GM06990 (cell line): ENCODE measurements around the gene XYLT1.

ENCODE experiments used
- DNase-seq: peaks from one replicate; pipeline ENCODE4 v3.0.0-alpha.2; 2011; ENCODE audit not compliant: insufficient read length; ENCODE audit errors: extremely low read depth
- H3K27me3 ChIP-seq: replicated peaks from 2 replicates; pipeline ENCODE4 v1.6.0; 2011; ENCODE audit warnings: low read length; ENCODE audit not compliant: control insufficient read depth, insufficient read depth
- H3K36me3 ChIP-seq: 2 replicates; pipeline ENCODE4 v1.5.1; 2011; ENCODE audit warnings: low read length; ENCODE audit not compliant: control insufficient read depth, insufficient read depth
- H3K4me3 ChIP-seq: replicated peaks from 2 replicates; pipeline ENCODE4 v1.5.1; 2011; ENCODE audit warnings: low read depth, mild to moderate bottlenecking, control low read depth, low read length
- TF ChIP-seq, protein P1 (sequence below): IDR thresholded peaks from 2 replicates; pipeline ENCODE4 v1.5.1; 2011; ENCODE audit warnings: low read length, control low read depth, mild to moderate bottlenecking, inconsistent platforms; ENCODE audit not compliant: insufficient read depth, poor library complexity, severe bottlenecking

XYLT1 gene

DNA sequence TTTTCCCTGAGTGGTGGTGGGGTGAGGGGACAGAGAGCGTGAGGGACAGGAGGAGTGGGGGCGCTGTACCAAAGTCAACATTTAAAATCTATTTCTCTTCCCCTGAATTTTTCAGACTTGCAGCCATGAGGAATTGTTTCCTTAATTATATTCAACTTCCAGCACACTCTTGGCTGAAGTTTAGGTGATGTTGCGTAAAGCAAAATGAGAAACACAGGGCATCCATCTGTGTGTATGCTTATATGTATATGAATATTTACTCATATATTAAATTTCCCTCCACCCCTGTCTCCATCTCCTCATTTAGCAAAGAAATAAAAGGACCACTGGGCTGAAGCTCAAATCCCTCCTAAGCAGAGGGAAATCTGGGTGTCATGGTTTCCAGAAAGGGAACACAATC lies 218.1 kb downstream of the XYLT1 start:
- TF ChIP-seq, protein P1, sequence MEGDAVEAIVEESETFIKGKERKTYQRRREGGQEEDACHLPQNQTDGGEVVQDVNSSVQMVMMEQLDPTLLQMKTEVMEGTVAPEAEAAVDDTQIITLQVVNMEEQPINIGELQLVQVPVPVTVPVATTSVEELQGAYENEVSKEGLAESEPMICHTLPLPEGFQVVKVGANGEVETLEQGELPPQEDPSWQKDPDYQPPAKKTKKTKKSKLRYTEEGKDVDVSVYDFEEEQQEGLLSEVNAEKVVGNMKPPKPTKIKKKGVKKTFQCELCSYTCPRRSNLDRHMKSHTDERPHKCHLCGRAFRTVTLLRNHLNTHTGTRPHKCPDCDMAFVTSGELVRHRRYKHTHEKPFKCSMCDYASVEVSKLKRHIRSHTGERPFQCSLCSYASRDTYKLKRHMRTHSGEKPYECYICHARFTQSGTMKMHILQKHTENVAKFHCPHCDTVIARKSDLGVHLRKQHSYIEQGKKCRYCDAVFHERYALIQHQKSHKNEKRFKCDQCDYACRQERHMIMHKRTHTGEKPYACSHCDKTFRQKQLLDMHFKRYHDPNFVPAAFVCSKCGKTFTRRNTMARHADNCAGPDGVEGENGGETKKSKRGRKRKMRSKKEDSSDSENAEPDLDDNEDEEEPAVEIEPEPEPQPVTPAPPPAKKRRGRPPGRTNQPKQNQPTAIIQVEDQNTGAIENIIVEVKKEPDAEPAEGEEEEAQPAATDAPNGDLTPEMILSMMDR: no peak
- Histone ChIP-seq H3K36me3 (no peaks in the 10 kb centered on the region), H3K4me3 (no peak overlapping the region), H3K27me3 (no peaks in the 10 kb centered on the region; the same call in 1 of the 2 replicates)
- DNase-seq: no peak

DNA sequence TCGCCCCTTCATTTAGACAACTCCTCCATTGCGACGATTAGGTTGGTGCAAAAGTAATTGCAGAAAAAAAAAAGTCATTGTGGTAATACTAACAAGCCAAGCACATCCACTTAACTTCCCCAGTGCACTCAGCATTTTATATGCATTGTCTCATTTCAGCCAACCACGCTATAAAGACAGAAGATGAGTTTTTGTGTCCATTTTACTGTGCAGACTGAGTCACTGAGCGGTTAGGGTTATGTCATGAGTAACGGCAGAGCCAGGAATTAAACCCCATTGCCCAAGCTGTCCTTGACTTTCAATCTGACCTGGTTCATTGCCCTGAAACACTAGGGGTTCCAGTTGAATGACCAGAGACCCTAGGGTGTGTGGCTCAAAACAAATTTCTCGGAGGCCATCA lies 218.7 kb downstream of the XYLT1 start:
- Histone ChIP-seq H3K36me3 (no peaks in the 10 kb centered on the region), H3K4me3 (no peak overlapping the region), H3K27me3 (no peaks in the 10 kb centered on the region; the same call in 1 of the 2 replicates)
- DNase-seq: no peak
- TF ChIP-seq, protein P1: no peak

- Histone ChIP-seq H3K4me3 (no peak overlapping the region), H3K27me3 (no peaks in the 10 kb centered on the region; the same call in 1 of the 2 replicates), H3K36me3 (no peaks in the 10 kb centered on the region)
- DNase-seq: no peak
- TF ChIP-seq, protein P1: peak; percentile 19
These were observed 219.3 kb downstream of the XYLT1 start for GRCh38 chr16:17251496-17251895.

- TF ChIP-seq, protein P1: no peak
- Histone ChIP-seq H3K27me3 (no peaks in the 10 kb centered on the region; the same call in 1 of the 2 replicates), H3K36me3 (no peaks in the 10 kb centered on the region), H3K4me3 (no peak overlapping the region)
- no peak for DNase-seq
These were observed 223.6 kb downstream of the XYLT1 start for GRCh38 chr16:17246974-17247732.

DNA sequence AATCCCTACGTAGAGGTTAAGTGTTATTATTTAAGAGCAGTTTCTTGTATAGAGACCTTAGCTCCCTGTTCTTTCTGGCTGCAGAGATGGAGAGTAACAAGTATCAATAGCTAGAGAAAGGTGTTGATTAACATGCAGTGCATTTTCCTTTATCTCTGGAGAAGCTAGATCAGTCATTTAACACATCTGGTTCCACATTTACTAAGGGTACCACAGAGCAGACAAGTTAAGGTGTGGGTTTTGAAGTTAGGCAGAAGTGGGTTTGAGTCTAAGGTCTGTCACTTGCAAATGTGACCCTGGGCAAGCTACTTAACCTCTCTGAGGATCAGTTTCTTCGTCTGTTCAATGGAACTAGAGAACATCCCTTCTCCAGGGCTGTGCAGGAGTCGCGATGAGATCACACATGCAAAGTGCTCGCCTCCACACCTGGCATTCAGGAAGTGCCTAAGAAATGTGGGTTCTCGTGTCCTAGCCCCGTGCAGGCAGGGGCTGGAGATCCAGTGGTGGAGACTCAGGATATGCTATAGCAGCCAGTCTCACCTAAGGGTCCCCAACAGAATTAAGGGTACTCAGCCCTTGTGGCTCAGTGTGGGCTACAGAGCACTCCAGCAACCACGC lies 224.4 kb downstream of the XYLT1 start:
- TF ChIP-seq, protein P1: no peak
- no peak overlapping the region for H3K4me3 ChIP-seq
- no peaks in the 10 kb centered on the region for H3K36me3 ChIP-seq
- no peaks in the 10 kb centered on the region; the same call in 1 of the 2 replicates for H3K27me3 ChIP-seq
- no peak for DNase-seq
